ENCODE results near the gene IRF5.

IRF5 gene

GRCh38 chr7:128916643-128916915 is 21.1 kb upstream of the IRF5 start:
- H3K79me2 ChIP-seq (ENCODE audit: insufficient read depth, low read depth) = no peaks in the 10 kb centered on the region
- H3K36me3 ChIP-seq (ENCODE audit: insufficient read depth) = no peaks in the 10 kb centered on the region
- H4K20me1 ChIP-seq (ENCODE audit: insufficient read depth) = no peaks in the 10 kb centered on the region
- no peak overlapping the region for H3K9ac ChIP-seq
- H3K4me1 ChIP-seq (ENCODE audit: low read depth, poor library complexity, severe bottlenecking) = peaks cover 9% of the 10 kb centered on the region
- no peak overlapping the region for H3K4me3 ChIP-seq (IDR thresholded peaks at IDR 0.05; ENCODE audit: insufficient read depth, low read depth, low read length)
- no peak overlapping the region for H2AFZ ChIP-seq (ENCODE audit: low read depth)
- H3K27ac ChIP-seq = no peak overlapping the region
- H3K27me3 ChIP-seq (ENCODE audit: insufficient read depth, low read depth) = peaks cover 14% of the 10 kb centered on the region; the same call in 1 of the 2 replicates
- no peak overlapping the region for H3K4me2 ChIP-seq
- TF ChIP-seq, protein P1, sequence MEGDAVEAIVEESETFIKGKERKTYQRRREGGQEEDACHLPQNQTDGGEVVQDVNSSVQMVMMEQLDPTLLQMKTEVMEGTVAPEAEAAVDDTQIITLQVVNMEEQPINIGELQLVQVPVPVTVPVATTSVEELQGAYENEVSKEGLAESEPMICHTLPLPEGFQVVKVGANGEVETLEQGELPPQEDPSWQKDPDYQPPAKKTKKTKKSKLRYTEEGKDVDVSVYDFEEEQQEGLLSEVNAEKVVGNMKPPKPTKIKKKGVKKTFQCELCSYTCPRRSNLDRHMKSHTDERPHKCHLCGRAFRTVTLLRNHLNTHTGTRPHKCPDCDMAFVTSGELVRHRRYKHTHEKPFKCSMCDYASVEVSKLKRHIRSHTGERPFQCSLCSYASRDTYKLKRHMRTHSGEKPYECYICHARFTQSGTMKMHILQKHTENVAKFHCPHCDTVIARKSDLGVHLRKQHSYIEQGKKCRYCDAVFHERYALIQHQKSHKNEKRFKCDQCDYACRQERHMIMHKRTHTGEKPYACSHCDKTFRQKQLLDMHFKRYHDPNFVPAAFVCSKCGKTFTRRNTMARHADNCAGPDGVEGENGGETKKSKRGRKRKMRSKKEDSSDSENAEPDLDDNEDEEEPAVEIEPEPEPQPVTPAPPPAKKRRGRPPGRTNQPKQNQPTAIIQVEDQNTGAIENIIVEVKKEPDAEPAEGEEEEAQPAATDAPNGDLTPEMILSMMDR (conservative IDR thresholded peaks at IDR 0.05; ENCODE audit: low read depth, low read length) = no peak

- H3K9ac ChIP-seq = no peak overlapping the region
- peaks cover 9% of the 10 kb centered on the region for H3K4me1 ChIP-seq (ENCODE audit: low read depth, poor library complexity, severe bottlenecking)
- H3K4me2 ChIP-seq = no peak overlapping the region
- H2AFZ ChIP-seq (ENCODE audit: low read depth) = no peak overlapping the region
- no peak overlapping the region for H3K27ac ChIP-seq
- TF ChIP-seq, protein P1 (conservative IDR thresholded peaks at IDR 0.05; ENCODE audit: low read depth, low read length) = no peak
- H4K20me1 ChIP-seq (ENCODE audit: insufficient read depth) = no peaks in the 10 kb centered on the region
- H3K79me2 ChIP-seq (ENCODE audit: insufficient read depth, low read depth) = no peaks in the 10 kb centered on the region
- H3K27me3 ChIP-seq (ENCODE audit: insufficient read depth, low read depth) = peaks cover 11% of the 10 kb centered on the region; the same call in 1 of the 2 replicates
- H3K4me3 ChIP-seq (IDR thresholded peaks at IDR 0.05; ENCODE audit: insufficient read depth, low read depth, low read length) = no peak overlapping the region
- no peaks in the 10 kb centered on the region for H3K36me3 ChIP-seq (ENCODE audit: insufficient read depth)
Observed at GRCh38 chr7:128917122-128917521, 20.6 kb upstream of the IRF5 start.

DNA sequence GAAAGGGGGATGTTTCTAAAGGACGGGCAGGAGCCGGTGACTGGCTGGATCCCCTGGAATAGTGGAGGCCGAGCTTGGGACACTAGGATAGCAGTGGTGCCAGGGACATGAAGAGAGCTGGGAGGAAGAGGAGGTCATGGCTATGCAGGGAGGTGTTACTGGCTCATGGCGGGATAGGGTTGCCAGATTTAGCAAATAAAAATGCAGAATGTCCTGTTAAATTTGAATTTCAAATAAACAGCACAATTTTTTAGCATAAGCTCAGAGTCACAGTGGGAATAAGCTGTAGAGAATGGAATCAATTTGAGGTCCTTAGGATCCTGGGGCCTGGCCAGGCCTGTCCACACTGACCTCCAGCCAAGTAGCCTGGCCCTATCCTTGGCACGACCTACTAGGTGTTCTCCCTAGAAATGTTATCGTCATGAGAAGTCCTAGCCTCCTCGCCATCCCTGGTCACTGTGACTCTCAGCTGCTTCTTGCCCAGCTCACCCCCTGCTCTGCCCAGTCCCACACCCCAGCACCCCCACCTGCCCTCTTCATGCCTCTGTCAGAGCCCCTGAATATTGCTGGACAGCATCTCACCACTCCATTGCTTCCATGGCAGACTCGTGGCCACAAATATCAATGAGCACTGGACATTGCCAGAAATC is 19.6 kb upstream of the IRF5 start:
- Histone ChIP-seq H3K4me3 (IDR thresholded peaks at IDR 0.05; ENCODE audit: insufficient read depth, low read depth, low read length) (no peak overlapping the region), H3K27me3 (ENCODE audit: insufficient read depth, low read depth) (peaks cover 11% of the 10 kb centered on the region; the same call in 1 of the 2 replicates), H4K20me1 (ENCODE audit: insufficient read depth) (no peaks in the 10 kb centered on the region), H3K4me2 (no peak overlapping the region), H2AFZ (ENCODE audit: low read depth) (no peak overlapping the region), H3K9ac (no peak overlapping the region), H3K4me1 (ENCODE audit: low read depth, poor library complexity, severe bottlenecking) (peaks cover 9% of the 10 kb centered on the region), H3K36me3 (ENCODE audit: insufficient read depth) (no peaks in the 10 kb centered on the region), H3K79me2 (ENCODE audit: insufficient read depth, low read depth) (no peaks in the 10 kb centered on the region), H3K27ac (no peak overlapping the region)
- TF ChIP-seq, protein P1 (conservative IDR thresholded peaks at IDR 0.05; ENCODE audit: low read depth, low read length) = no peak

DNA sequence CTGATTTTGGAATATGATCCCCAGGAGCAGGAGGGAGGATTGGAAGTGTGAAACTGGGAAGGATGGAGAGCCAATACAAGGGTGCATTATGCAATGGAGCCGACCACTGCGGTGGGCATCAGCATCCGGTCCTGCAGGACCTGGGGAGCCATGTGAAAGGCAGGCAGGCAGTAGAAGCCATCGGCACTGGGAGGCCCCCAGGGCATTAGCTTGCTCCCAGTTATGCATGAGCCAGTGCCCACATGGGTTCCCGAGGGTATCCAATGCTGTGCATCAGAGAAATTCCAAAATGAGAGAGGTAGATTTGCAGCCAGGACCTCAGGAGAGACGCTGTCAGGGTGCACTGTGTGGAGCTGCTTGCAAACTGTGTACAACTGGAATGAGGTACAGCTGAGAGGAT is 18.5 kb upstream of the IRF5 start:
- Histone ChIP-seq H4K20me1 (ENCODE audit: insufficient read depth) (no peaks in the 10 kb centered on the region), H3K36me3 (ENCODE audit: insufficient read depth) (no peaks in the 10 kb centered on the region), H3K27ac (no peak overlapping the region), H3K4me1 (ENCODE audit: low read depth, poor library complexity, severe bottlenecking) (peaks cover 9% of the 10 kb centered on the region), H3K27me3 (ENCODE audit: insufficient read depth, low read depth) (peaks cover 7% of the 10 kb centered on the region; the same call in 1 of the 2 replicates), H3K79me2 (ENCODE audit: insufficient read depth, low read depth) (no peaks in the 10 kb centered on the region), H3K4me2 (no peak overlapping the region), H3K9ac (no peak overlapping the region), H2AFZ (ENCODE audit: low read depth) (no peak overlapping the region), H3K4me3 (IDR thresholded peaks at IDR 0.05; ENCODE audit: insufficient read depth, low read depth, low read length) (no peak overlapping the region)
- TF ChIP-seq, protein P1 (conservative IDR thresholded peaks at IDR 0.05; ENCODE audit: low read depth, low read length) = no peak

Data from KMS-11 (cell line).